Neuronal stem cell (in vitro differentiated cells): ENCODE results near the gene UCKL1.

ENCODE experiments used
- DNase-seq: peaks from one replicate; pipeline ENCODE4 v3.0.0-alpha.2; 2013; ENCODE audit warnings: low spot score
- H2AFZ ChIP-seq: one replicate; pipeline ENCODE4 v1.6.1; 2013; ENCODE audit warnings: mild to moderate bottlenecking, low read length, inconsistent platforms
- H2AK5ac ChIP-seq: 2 replicates; pipeline ENCODE4 v1.6.1; 2013; ENCODE audit warnings: low read depth, mild to moderate bottlenecking, inconsistent platforms, low read length, moderate library complexity, mixed read lengths
- H2BK120ac ChIP-seq: 2 replicates; pipeline ENCODE4 v1.6.1; 2013; ENCODE audit warnings: low read depth, mild to moderate bottlenecking, inconsistent platforms, low read length, moderate library complexity, mixed read lengths
- H2BK12ac ChIP-seq: one replicate; pipeline ENCODE4 v1.6.1; 2013; ENCODE audit warnings: low read length, inconsistent platforms
- H2BK15ac ChIP-seq: 2 replicates; pipeline ENCODE4 v1.6.1; 2013; ENCODE audit warnings: mild to moderate bottlenecking, low read length, inconsistent platforms, mixed read lengths
- H2BK5ac ChIP-seq: one replicate; pipeline ENCODE4 v1.6.1; 2013; ENCODE audit warnings: inconsistent platforms, mild to moderate bottlenecking, low read length, moderate library complexity
- H3K14ac ChIP-seq: one replicate; pipeline ENCODE4 v1.6.1; 2013; ENCODE audit warnings: low read length, inconsistent platforms
- H3K18ac ChIP-seq: 2 replicates; pipeline ENCODE4 v1.6.1; 2013; ENCODE audit warnings: low read length, inconsistent platforms
- H3K23ac ChIP-seq: 2 replicates; pipeline ENCODE4 v1.6.1; 2013; ENCODE audit warnings: low read depth, mild to moderate bottlenecking, mixed read lengths, low read length, inconsistent platforms; ENCODE audit not compliant: poor library complexity
- H3K27ac ChIP-seq: replicated peaks from 3 replicates; pipeline ENCODE4 v1.5.1; 2013; ENCODE audit warnings: low read length, inconsistent platforms
- H3K27me3 ChIP-seq, 3 experiments: 2 replicates each; pipeline ENCODE4 v1.6.1; 2013; ENCODE audit warnings: low read length in 3 of 3, mild to moderate bottlenecking in 2 of 3, inconsistent platforms in 1 of 3, low read depth in 1 of 3, mixed read lengths in 1 of 3, moderate library complexity in 1 of 3; ENCODE audit not compliant: control insufficient read depth in 3 of 3, insufficient read depth in 3 of 3
- H3K36me3 ChIP-seq, 2 donors: replicated peaks in 1 of 2; 2 replicates each; pipeline ENCODE4 v1.6.1; 2013; ENCODE audit warnings: low read length in 2 of 2; ENCODE audit not compliant: control insufficient read depth in 2 of 2, insufficient read depth in 2 of 2
- H3K4ac ChIP-seq: 2 replicates; pipeline ENCODE4 v1.6.1; 2013; ENCODE audit warnings: inconsistent platforms, mild to moderate bottlenecking, low read length, moderate library complexity
- H3K4me1 ChIP-seq, 2 donors: 1 replicate in 1 of 2; 2 replicates in 1 of 2; pipeline ENCODE4 v1.6.1; 2013; ENCODE audit warnings: low read length in 2 of 2, low read depth in 1 of 2; ENCODE audit not compliant: control insufficient read depth in 2 of 2, insufficient read depth in 1 of 2
- H3K4me2 ChIP-seq: one replicate; pipeline ENCODE4 v1.6.1; 2013; ENCODE audit warnings: mild to moderate bottlenecking, low read length, inconsistent platforms; ENCODE audit not compliant: insufficient read depth, poor library complexity, severe bottlenecking
- H3K4me3 ChIP-seq, 2 donors: 2 replicates each; pipeline ENCODE4 v1.5.1; 2013; ENCODE audit warnings: low read length in 2 of 2, mild to moderate bottlenecking in 2 of 2, inconsistent platforms in 1 of 2, moderate library complexity in 1 of 2
- H3K79me1 ChIP-seq: one replicate; pipeline ENCODE4 v1.6.1; 2013; ENCODE audit warnings: low read depth, mild to moderate bottlenecking, inconsistent platforms, low read length, moderate library complexity
- H3K9ac ChIP-seq: one replicate; pipeline ENCODE4 v1.6.1; 2013; ENCODE audit warnings: mild to moderate bottlenecking, low read depth, low read length, inconsistent platforms; ENCODE audit not compliant: poor library complexity
- H3K9me3 ChIP-seq, 2 donors: replicated peaks in 1 of 2; 2 replicates each; pipeline versions ENCODE3 to v1.6.1; 2013; ENCODE audit warnings: low read length in 2 of 2, mild to moderate bottlenecking in 2 of 2, inconsistent platforms in 1 of 2, low read depth in 1 of 2, mixed read lengths in 1 of 2, moderate library complexity in 1 of 2; ENCODE audit not compliant: control insufficient read depth in 2 of 2, insufficient read depth in 1 of 2
- H4K8ac ChIP-seq: one replicate; pipeline ENCODE4 v1.6.1; 2013; ENCODE audit warnings: low read depth, mild to moderate bottlenecking, inconsistent platforms, low read length, moderate library complexity
- H4K91ac ChIP-seq: one replicate; pipeline ENCODE4 v1.6.1; 2013; ENCODE audit warnings: low read length, low read depth, mild to moderate bottlenecking, inconsistent platforms; ENCODE audit not compliant: poor library complexity
- WGBS, 2 donors: extraction: QIAGEN DNeasy Blood & Tissue Kit; methylation state at CpG; one replicate each; pipeline ENCODE4 v1.1.7; 2013; ENCODE audit warnings: missing lambda C conversion rate in 2 of 2, mixed read lengths in 1 of 2; ENCODE audit not compliant: insufficient read length in 2 of 2, insufficient replicate concordance in 1 of 2; ENCODE audit errors: extremely low coverage in 2 of 2; 5-methylcytosine and 5-hydroxymethylcytosine counted together

UCKL1 gene

GRCh38 chr20:63952769-63953168, 3.4 kb downstream of the UCKL1 start:
- Histone ChIP-seq H3K27ac (no peak overlapping the region), H3K18ac (no peak overlapping the region), H4K8ac (no peak overlapping the region), H3K4me3 (no peak overlapping the region), H2AFZ (no peak overlapping the region), H4K91ac (no peak overlapping the region), H2BK15ac (no peak overlapping the region), H2BK12ac (peak overlapping the region; percentile 84), H3K4ac (no peak overlapping the region), H3K79me1 (peaks cover 32% of the 10 kb centered on the region), H3K4me2 (no peak overlapping the region), H2AK5ac (peak overlapping the region; percentile 63), H3K9me3 (no peaks in the 10 kb centered on the region), H3K23ac (no peak overlapping the region), H3K27me3 (no peaks in the 10 kb centered on the region), H2BK5ac (no peak overlapping the region), H3K9ac (peak overlapping the region; percentile 77), H3K36me3 (peaks cover 6 to 23% of the 10 kb centered on the region in 2 donors), H3K4me1 (peaks cover 32 to 35% of the 10 kb centered on the region in 2 donors), H3K14ac (no peak overlapping the region), H2BK120ac (no peak overlapping the region)
- no CpG with 5 or more reads among the region's 14 CpGs for WGBS, 2 donors
- no peak for DNase-seq

- no CpG with 5 or more reads among the region's 15 CpGs for WGBS, 2 donors
- H3K4ac ChIP-seq = peak overlapping the region; percentile 76
- H3K18ac ChIP-seq = peak overlapping the region; percentile 17
- peak overlapping the region; percentile 3 for H4K91ac ChIP-seq
- peaks cover 27 to 31% of the 10 kb centered on the region in 2 donors for H3K4me1 ChIP-seq
- DNase-seq = no peak
- peaks cover 36% of the 10 kb centered on the region for H3K79me1 ChIP-seq
- no peak overlapping the region for H3K14ac ChIP-seq
- H3K36me3 ChIP-seq = peaks cover 6 to 23% of the 10 kb centered on the region in 2 donors
- H3K27me3 ChIP-seq = no peaks in the 10 kb centered on the region
- H3K9ac ChIP-seq = peak overlapping the region; percentile 77
- H3K4me3 ChIP-seq = no peak overlapping the region
- no peak overlapping the region for H2BK120ac ChIP-seq
- H3K27ac ChIP-seq = no peak overlapping the region
- H2AFZ ChIP-seq = no peak overlapping the region
- H3K9me3 ChIP-seq = no peaks in the 10 kb centered on the region
- no peak overlapping the region for H4K8ac ChIP-seq
- H2BK5ac ChIP-seq = no peak overlapping the region
- no peak overlapping the region for H3K4me2 ChIP-seq
- peak overlapping the region; percentile 84 for H2BK12ac ChIP-seq
- H2AK5ac ChIP-seq = no peak overlapping the region
- no peak overlapping the region for H3K23ac ChIP-seq
- no peak overlapping the region for H2BK15ac ChIP-seq
These were observed 4.0 kb downstream of the UCKL1 start for GRCh38 chr20:63952210-63952535.

GRCh38 chr20:63951398-63952209, 4.6 kb downstream of the UCKL1 start:
- H3K4me2 ChIP-seq = no peak overlapping the region
- H2BK12ac ChIP-seq = no peak overlapping the region
- no CpG with 5 or more reads among the region's 17 CpGs for WGBS, 2 donors
- H2AK5ac ChIP-seq = peak overlapping the region; percentile 79
- no peak overlapping the region for H2BK120ac ChIP-seq
- H2BK5ac ChIP-seq = no peak overlapping the region
- H3K79me1 ChIP-seq = peaks cover 38% of the 10 kb centered on the region
- peak overlapping the region; percentile 76 for H3K4ac ChIP-seq
- peak overlapping the region; percentile 3 for H4K91ac ChIP-seq
- no peak overlapping the region for H3K27ac ChIP-seq
- no peak for DNase-seq
- H2BK15ac ChIP-seq = no peak overlapping the region
- H3K9ac ChIP-seq = no peak overlapping the region
- no peak overlapping the region for H3K4me3 ChIP-seq
- no peak overlapping the region for H4K8ac ChIP-seq
- no peaks in the 10 kb centered on the region for H3K9me3 ChIP-seq
- H3K36me3 ChIP-seq = peaks cover 6 to 23% of the 10 kb centered on the region in 2 donors
- no peaks in the 10 kb centered on the region for H3K27me3 ChIP-seq
- peaks cover 26 to 27% of the 10 kb centered on the region in 2 donors for H3K4me1 ChIP-seq
- no peak overlapping the region for H3K23ac ChIP-seq
- H3K14ac ChIP-seq = no peak overlapping the region
- H3K18ac ChIP-seq = no peak overlapping the region
- no peak overlapping the region for H2AFZ ChIP-seq

GRCh38 chr20:63950701-63951397, 5.4 kb downstream of the UCKL1 start:
- Histone ChIP-seq H4K8ac (no peak overlapping the region), H3K14ac (no peak overlapping the region), H3K4me2 (no peak overlapping the region), H3K4ac (no peak overlapping the region), H3K23ac (peak overlapping the region; percentile 65), H2BK5ac (no peak overlapping the region), H2AK5ac (peak overlapping the region; percentile 79), H3K18ac (no peak overlapping the region), H3K79me1 (peaks cover 39% of the 10 kb centered on the region), H2AFZ (no peak overlapping the region), H3K9me3 (no peaks in the 10 kb centered on the region), H3K4me1 (peaks cover 26 to 27% of the 10 kb centered on the region in 2 donors), H3K27me3 (no peaks in the 10 kb centered on the region), H3K4me3 (no peak overlapping the region), H2BK120ac (no peak overlapping the region), H3K36me3 (peaks cover 7 to 27% of the 10 kb centered on the region in 2 donors), H2BK15ac (no peak overlapping the region), H2BK12ac (no peak overlapping the region), H3K9ac (peak overlapping the region; percentile 21), H4K91ac (no peak overlapping the region), H3K27ac (no peak overlapping the region)
- DNase-seq = no peak
- no CpG with 5 or more reads among the region's 20 CpGs for WGBS, 2 donors
